WTC11 (cell line): ENCODE results near the gene GRK3. TPM values are rescaled to one million over a fixed set of nuclear protein-coding genes. Genes with fewer than 3 reads are reported as not detected.

Experiments used
- ATAC-seq: fragments of 200-7000 bp; cut with Tn5 transposase; 2 replicates; pipeline ENCODE4 v1.10.0; 2021; ENCODE audit warnings: mild to moderate bottlenecking, moderate library complexity
- CTCF ChIA-PET: fragments of 300-600 bp; sonication (Branson Sonifier 250); formaldehyde crosslinking; loops from one replicate; lab custom pipeline; 2021; ENCODE audit warnings: antibody characterized with exemption; lab: Charles Lee
- POLR2A ChIA-PET: fragments of 350-600 bp; sonication (Branson Sonifier 250); formaldehyde crosslinking; loops from one replicate; lab custom pipeline; 2021; ENCODE audit warnings: antibody characterized with exemption; lab: Charles Lee
- DNase-seq: peaks from one replicate; pipeline ENCODE4 v3.0.0; 2021; ENCODE audit warnings: low spot score
- H3K27ac Mint-ChIP-seq: 2 replicates; pipeline ENCODE4 v1.8.0; 2021; ENCODE audit warnings: mixed read lengths
- H3K27me3 Mint-ChIP-seq: 2 replicates; pipeline ENCODE4 v1.8.0; 2021; ENCODE audit warnings: low read depth, mild to moderate bottlenecking, moderate library complexity, mixed read lengths
- H3K36me3 Mint-ChIP-seq: 2 replicates; pipeline ENCODE4 v1.8.0; 2021; ENCODE audit warnings: mixed read lengths
- H3K4me1 Mint-ChIP-seq: 2 replicates; pipeline ENCODE4 v1.8.0; 2022; ENCODE audit warnings: mixed read lengths
- H3K4me3 Mint-ChIP-seq: 2 replicates; pipeline ENCODE4 v1.8.0; 2021; ENCODE audit warnings: mild to moderate bottlenecking, moderate library complexity, mixed read lengths
- H3K9me3 Mint-ChIP-seq: 2 replicates; pipeline ENCODE4 v1.8.0; 2021; ENCODE audit warnings: mixed read lengths
- CBFB ChIP-seq: sonication (generic); formaldehyde crosslinking; IDR thresholded peaks from 2 replicates; pipeline ENCODE4 v1.8.1; 2022; ENCODE audit warnings: mild to moderate bottlenecking, low read depth, missing genetic modification reagents
- FOXJ3 ChIP-seq: sonication (generic); formaldehyde crosslinking; IDR thresholded peaks from 2 replicates; pipeline ENCODE4 v1.9.0; 2021; ENCODE audit warnings: missing genetic modification reagents, mild to moderate bottlenecking, borderline replicate concordance
- GABPB1 ChIP-seq: sonication (generic); formaldehyde crosslinking; IDR thresholded peaks from 2 replicates; pipeline ENCODE4 v1.8.1; 2023; ENCODE audit warnings: mild to moderate bottlenecking, missing genetic modification reagents
- GRHL2 ChIP-seq: fragments of 250-450 bp; sonication (Bioruptor Pico); IDR thresholded peaks from 2 replicates; pipeline ENCODE4 v1.8.0; 2022; ENCODE audit warnings: mild to moderate bottlenecking, moderate library complexity; ENCODE audit not compliant: insufficient replicate concordance, severe bottlenecking
- JUN ChIP-seq: sonication (generic); formaldehyde crosslinking; IDR thresholded peaks from 2 replicates; pipeline ENCODE4 v1.8.0; 2023; ENCODE audit warnings: mild to moderate bottlenecking, missing genetic modification reagents
- MYBL2 ChIP-seq: sonication (generic); formaldehyde crosslinking; IDR thresholded peaks from 2 replicates; pipeline ENCODE4 v1.8.1; 2023; ENCODE audit warnings: mild to moderate bottlenecking, moderate library complexity, missing genetic modification reagents
- NFATC4 ChIP-seq: fragments of 250-450 bp; sonication (Bioruptor Pico); IDR thresholded peaks from 2 replicates; pipeline ENCODE4 v1.9.0; 2021; ENCODE audit warnings: mild to moderate bottlenecking
- OVOL2 ChIP-seq: fragments of 250-450 bp; sonication (Bioruptor Pico); IDR thresholded peaks from 2 replicates; pipeline ENCODE4 v1.9.0; 2021; ENCODE audit warnings: mild to moderate bottlenecking, borderline replicate concordance
- RELA ChIP-seq: sonication (generic); formaldehyde crosslinking; IDR thresholded peaks from 2 replicates; pipeline ENCODE4 v1.8.1; 2022; ENCODE audit warnings: missing genetic modification reagents, mild to moderate bottlenecking, borderline replicate concordance
- SMAD3 ChIP-seq: sonication (generic); formaldehyde crosslinking; IDR thresholded peaks from 2 replicates; pipeline ENCODE4 v1.8.0; 2022; ENCODE audit warnings: missing genetic modification reagents, mild to moderate bottlenecking, borderline replicate concordance
- SOX15 ChIP-seq: fragments of 250-450 bp; sonication (Bioruptor Pico); IDR thresholded peaks from 2 replicates; pipeline ENCODE4 v1.9.0; 2021; ENCODE audit warnings: mild to moderate bottlenecking
- TEAD4 ChIP-seq: sonication (generic); formaldehyde crosslinking; IDR thresholded peaks from 2 replicates; pipeline ENCODE4 v1.8.0; 2022; ENCODE audit warnings: mild to moderate bottlenecking, missing genetic modification reagents
- TP53 ChIP-seq: sonication (generic); formaldehyde crosslinking; IDR thresholded peaks from 2 replicates; pipeline ENCODE4 v1.8.1; 2023; ENCODE audit warnings: mild to moderate bottlenecking, missing genetic modification reagents
- ZNF219 ChIP-seq: sonication (generic); formaldehyde crosslinking; IDR thresholded peaks from 2 replicates; pipeline ENCODE4 v1.8.0; 2023; ENCODE audit warnings: missing genetic modification reagents, mild to moderate bottlenecking, borderline replicate concordance
- ZNF232 ChIP-seq: sonication (generic); formaldehyde crosslinking; IDR thresholded peaks from 2 replicates; pipeline ENCODE4 v1.8.0; 2022; ENCODE audit warnings: mild to moderate bottlenecking, missing genetic modification reagents
- ZNF317 ChIP-seq: sonication (generic); formaldehyde crosslinking; IDR thresholded peaks from 2 replicates; pipeline ENCODE4 v1.8.1; 2023; ENCODE audit warnings: low read depth, mild to moderate bottlenecking, moderate library complexity, missing genetic modification reagents, borderline replicate concordance
- ZNF671 ChIP-seq: fragments of 250-450 bp; sonication (Bioruptor Pico); IDR thresholded peaks from 2 replicates; pipeline ENCODE4 v1.8.0; 2021; ENCODE audit warnings: mild to moderate bottlenecking
- total RNA-seq: library from RNA; stranded (reverse); gene quantifications from 3 replicates; pipeline ENCODE4 v1.2.3, GENCODE V29; 2021
- TF ChIP-seq, protein P1 (sequence below): sonication (generic); formaldehyde crosslinking; conservative IDR thresholded peaks from 2 replicates; pipeline ENCODE4 v1.8.1; 2023; ENCODE audit warnings: mild to moderate bottlenecking, low read depth, missing genetic modification reagents, moderate library complexity
- TF ChIP-seq, protein P2 (sequence below): sonication (generic); formaldehyde crosslinking; IDR thresholded peaks from 2 replicates; pipeline ENCODE4 v1.8.0; 2023; ENCODE audit warnings: missing genetic modification reagents
- TF ChIP-seq, protein P3 (sequence below): fragments of 250-450 bp; sonication (Bioruptor Pico); IDR thresholded peaks from 2 replicates; pipeline ENCODE4 v1.9.0; 2021; ENCODE audit warnings: mild to moderate bottlenecking
- TF ChIP-seq, protein P4 (sequence below): sonication (generic); formaldehyde crosslinking; IDR thresholded peaks from 2 replicates; pipeline ENCODE4 v1.8.1; 2023; ENCODE audit warnings: mild to moderate bottlenecking, missing genetic modification reagents, moderate library complexity
- TF ChIP-seq, protein P5 (sequence below): fragments of 250-450 bp; sonication (Bioruptor Pico); IDR thresholded peaks from 2 replicates; pipeline ENCODE4 v1.9.0; 2021; ENCODE audit warnings: moderate library complexity, mild to moderate bottlenecking, inconsistent platforms, borderline replicate concordance
- TF ChIP-seq, protein P6 (sequence below): sonication (generic); formaldehyde crosslinking; IDR thresholded peaks from 2 replicates; pipeline ENCODE4 v1.8.0; 2022; ENCODE audit warnings: missing genetic modification reagents

Gene GRK3
- total RNA-seq, 1 experiment from 2014 or later, result 27.1 TPM

DNA sequence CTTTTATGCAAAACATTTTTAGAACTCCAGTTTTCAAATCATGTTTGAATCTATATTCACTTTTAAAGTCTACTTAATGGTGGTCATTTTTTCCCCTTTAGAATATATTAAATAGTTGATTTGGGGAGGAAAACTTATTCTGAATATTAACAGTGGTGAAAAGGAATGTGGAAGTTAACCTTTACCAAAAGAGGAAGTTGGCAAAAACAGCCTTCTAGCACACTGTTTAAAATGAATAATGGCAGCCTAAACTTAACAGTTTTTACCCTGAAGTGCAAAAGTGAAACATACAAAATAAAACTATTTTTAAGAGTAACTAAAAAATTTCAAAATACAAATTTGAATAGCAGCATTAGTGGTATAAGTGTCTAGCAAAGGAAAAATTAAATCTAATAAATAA is 86.4 kb downstream of the GRK3 start:
- DNase-seq (no peak), ATAC-seq (no peak)
- POLR2A ChIA-PET, result no interaction called here
- CTCF ChIA-PET, result no interaction called here
- no peak for TF ChIP-seq MYBL2 (CRISPR knock-in tag)
- TF ChIP-seq CBFB (CRISPR knock-in tag), result no peak
- TF ChIP-seq NFATC4 (CRISPR knock-in tag), result no peak
- TF ChIP-seq, protein P1, sequence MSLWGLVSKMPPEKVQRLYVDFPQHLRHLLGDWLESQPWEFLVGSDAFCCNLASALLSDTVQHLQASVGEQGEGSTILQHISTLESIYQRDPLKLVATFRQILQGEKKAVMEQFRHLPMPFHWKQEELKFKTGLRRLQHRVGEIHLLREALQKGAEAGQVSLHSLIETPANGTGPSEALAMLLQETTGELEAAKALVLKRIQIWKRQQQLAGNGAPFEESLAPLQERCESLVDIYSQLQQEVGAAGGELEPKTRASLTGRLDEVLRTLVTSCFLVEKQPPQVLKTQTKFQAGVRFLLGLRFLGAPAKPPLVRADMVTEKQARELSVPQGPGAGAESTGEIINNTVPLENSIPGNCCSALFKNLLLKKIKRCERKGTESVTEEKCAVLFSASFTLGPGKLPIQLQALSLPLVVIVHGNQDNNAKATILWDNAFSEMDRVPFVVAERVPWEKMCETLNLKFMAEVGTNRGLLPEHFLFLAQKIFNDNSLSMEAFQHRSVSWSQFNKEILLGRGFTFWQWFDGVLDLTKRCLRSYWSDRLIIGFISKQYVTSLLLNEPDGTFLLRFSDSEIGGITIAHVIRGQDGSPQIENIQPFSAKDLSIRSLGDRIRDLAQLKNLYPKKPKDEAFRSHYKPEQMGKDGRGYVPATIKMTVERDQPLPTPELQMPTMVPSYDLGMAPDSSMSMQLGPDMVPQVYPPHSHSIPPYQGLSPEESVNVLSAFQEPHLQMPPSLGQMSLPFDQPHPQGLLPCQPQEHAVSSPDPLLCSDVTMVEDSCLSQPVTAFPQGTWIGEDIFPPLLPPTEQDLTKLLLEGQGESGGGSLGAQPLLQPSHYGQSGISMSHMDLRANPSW (CRISPR knock-in tag), result no peak
- no peak for TF ChIP-seq ZNF219 (CRISPR knock-in tag)
- no peak for TF ChIP-seq SMAD3 (CRISPR knock-in tag)
- TF ChIP-seq TP53 (CRISPR knock-in tag), result no peak
- no peak for TF ChIP-seq ZNF232 (CRISPR knock-in tag)
- TF ChIP-seq RELA (CRISPR knock-in tag), result no peak
- TF ChIP-seq, protein P2, sequence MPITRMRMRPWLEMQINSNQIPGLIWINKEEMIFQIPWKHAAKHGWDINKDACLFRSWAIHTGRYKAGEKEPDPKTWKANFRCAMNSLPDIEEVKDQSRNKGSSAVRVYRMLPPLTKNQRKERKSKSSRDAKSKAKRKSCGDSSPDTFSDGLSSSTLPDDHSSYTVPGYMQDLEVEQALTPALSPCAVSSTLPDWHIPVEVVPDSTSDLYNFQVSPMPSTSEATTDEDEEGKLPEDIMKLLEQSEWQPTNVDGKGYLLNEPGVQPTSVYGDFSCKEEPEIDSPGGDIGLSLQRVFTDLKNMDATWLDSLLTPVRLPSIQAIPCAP, result no peak
- no peak for TF ChIP-seq GRHL2 (CRISPR knock-in tag)
- TF ChIP-seq ZNF671 (CRISPR knock-in tag), result no peak
- no peak for TF ChIP-seq FOXJ3
- no peak for TF ChIP-seq OVOL2 (CRISPR knock-in tag)
- TF ChIP-seq GABPB1 (CRISPR knock-in tag), result no peak
- no peak for TF ChIP-seq TEAD4 (CRISPR knock-in tag)
- no peak for TF ChIP-seq JUN (CRISPR knock-in tag)
- no peaks in the 10 kb centered on the region for H3K4me1 Mint-ChIP-seq
- H3K27me3 Mint-ChIP-seq, result no peaks in the 10 kb centered on the region
- no peaks in the 10 kb centered on the region for H3K9me3 Mint-ChIP-seq
- H3K36me3 Mint-ChIP-seq, result no peaks in the 10 kb centered on the region
- H3K27ac Mint-ChIP-seq, result no peak overlapping the region
- H3K4me3 Mint-ChIP-seq, result no peak overlapping the region

DNA sequence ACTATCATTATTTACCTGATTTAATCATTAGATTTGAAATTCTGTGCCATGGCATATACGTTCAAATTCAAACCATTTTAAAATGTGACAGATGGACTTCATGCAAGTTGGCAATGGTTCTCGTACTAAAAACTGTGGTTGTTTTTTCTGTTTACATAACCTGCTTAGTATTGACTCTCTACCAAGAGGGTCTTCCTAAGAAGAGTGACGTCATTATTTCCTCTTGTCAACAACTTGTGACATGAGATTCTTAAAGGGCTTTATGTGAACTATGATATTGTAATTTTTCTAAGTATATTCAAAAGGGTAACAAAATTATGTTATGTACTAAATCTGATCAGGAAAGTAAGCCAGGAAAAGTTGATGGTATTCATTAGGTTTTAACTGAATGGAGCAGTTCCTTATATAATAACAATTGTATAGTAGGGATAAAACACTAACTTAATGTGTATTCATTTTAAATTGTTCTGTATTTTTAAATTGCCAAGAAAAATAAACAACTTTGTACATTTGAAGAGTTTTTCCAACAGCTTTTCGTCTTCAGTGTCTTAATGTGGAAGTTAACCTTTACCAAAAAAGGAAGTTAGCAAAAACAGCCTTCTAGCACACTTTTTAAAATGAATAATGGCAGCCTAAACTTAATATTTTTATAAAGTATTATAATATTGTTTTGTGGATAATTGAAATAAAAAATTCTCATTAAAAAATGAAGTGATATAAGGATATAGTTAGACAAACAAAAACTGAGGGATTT is 87.0 kb downstream of the GRK3 start:
- no peak for TF ChIP-seq SOX15 (CRISPR knock-in tag)
- TF ChIP-seq, protein P3, sequence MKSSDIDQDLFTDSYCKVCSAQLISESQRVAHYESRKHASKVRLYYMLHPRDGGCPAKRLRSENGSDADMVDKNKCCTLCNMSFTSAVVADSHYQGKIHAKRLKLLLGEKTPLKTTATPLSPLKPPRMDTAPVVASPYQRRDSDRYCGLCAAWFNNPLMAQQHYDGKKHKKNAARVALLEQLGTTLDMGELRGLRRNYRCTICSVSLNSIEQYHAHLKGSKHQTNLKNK, result no peak
- no peak for TF ChIP-seq GRHL2 (CRISPR knock-in tag)
- TF ChIP-seq ZNF317 (CRISPR knock-in tag), result no peak
- Mint-ChIP-seq H3K9me3 (no peaks in the 10 kb centered on the region), H3K27ac (no peak overlapping the region), H3K4me1 (no peaks in the 10 kb centered on the region), H3K4me3 (no peak overlapping the region), H3K27me3 (no peaks in the 10 kb centered on the region), H3K36me3 (no peaks in the 10 kb centered on the region)
- POLR2A ChIA-PET, result no interaction called here
- CTCF ChIA-PET, result no interaction called here
- DNase-seq (no peak), ATAC-seq (no peak)

DNA sequence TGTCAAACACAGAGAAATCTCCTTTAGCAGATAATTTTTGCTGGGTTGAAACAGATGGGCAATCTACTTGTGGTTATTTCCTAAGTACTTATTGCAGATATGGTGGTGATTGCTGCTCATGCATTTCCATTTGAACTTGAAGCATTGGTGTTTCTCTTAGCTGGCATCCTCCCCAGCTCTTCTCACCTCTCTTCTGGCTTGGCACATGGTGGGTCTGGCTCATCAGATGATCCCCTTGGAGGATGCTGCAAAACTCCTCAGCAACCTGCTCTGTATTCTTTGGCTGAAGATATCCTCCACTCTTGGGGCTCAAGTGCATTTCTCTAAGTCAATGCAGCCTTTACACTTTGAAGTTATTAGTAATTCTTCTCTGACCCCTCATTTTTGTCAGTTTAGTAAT is 90.2 kb downstream of the GRK3 start:
- no peaks in the 10 kb centered on the region for H3K27me3 Mint-ChIP-seq
- ATAC-seq, result no peak
- DNase-seq, result no peak
- ChIA-PET POLR2A (no interaction called here), CTCF (interaction anchor here (1.5 kb wide), 1 partner anchor 111 kb away, joined by 3 read pairs; no protein-coding TSS in a partner anchor)
- no peaks in the 10 kb centered on the region for H3K4me1 Mint-ChIP-seq
- no peak overlapping the region for H3K27ac Mint-ChIP-seq
- H3K9me3 Mint-ChIP-seq, result no peaks in the 10 kb centered on the region
- H3K4me3 Mint-ChIP-seq, result no peak overlapping the region
- no peaks in the 10 kb centered on the region for H3K36me3 Mint-ChIP-seq
- TF ChIP-seq, protein P4, sequence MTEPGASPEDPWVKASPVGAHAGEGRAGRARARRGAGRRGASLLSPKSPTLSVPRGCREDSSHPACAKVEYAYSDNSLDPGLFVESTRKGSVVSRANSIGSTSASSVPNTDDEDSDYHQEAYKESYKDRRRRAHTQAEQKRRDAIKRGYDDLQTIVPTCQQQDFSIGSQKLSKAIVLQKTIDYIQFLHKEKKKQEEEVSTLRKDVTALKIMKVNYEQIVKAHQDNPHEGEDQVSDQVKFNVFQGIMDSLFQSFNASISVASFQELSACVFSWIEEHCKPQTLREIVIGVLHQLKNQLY, result no peak
- TF ChIP-seq, protein P5, sequence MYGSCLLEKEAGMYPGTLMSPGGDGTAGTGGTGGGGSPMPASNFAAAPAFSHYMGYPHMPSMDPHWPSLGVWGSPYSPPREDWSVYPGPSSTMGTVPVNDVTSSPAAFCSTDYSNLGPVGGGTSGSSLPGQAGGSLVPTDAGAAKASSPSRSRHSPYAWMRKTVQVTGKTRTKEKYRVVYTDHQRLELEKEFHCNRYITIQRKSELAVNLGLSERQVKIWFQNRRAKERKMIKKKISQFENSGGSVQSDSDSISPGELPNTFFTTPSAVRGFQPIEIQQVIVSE (CRISPR knock-in tag), result no peak
- TF ChIP-seq, protein P6, sequence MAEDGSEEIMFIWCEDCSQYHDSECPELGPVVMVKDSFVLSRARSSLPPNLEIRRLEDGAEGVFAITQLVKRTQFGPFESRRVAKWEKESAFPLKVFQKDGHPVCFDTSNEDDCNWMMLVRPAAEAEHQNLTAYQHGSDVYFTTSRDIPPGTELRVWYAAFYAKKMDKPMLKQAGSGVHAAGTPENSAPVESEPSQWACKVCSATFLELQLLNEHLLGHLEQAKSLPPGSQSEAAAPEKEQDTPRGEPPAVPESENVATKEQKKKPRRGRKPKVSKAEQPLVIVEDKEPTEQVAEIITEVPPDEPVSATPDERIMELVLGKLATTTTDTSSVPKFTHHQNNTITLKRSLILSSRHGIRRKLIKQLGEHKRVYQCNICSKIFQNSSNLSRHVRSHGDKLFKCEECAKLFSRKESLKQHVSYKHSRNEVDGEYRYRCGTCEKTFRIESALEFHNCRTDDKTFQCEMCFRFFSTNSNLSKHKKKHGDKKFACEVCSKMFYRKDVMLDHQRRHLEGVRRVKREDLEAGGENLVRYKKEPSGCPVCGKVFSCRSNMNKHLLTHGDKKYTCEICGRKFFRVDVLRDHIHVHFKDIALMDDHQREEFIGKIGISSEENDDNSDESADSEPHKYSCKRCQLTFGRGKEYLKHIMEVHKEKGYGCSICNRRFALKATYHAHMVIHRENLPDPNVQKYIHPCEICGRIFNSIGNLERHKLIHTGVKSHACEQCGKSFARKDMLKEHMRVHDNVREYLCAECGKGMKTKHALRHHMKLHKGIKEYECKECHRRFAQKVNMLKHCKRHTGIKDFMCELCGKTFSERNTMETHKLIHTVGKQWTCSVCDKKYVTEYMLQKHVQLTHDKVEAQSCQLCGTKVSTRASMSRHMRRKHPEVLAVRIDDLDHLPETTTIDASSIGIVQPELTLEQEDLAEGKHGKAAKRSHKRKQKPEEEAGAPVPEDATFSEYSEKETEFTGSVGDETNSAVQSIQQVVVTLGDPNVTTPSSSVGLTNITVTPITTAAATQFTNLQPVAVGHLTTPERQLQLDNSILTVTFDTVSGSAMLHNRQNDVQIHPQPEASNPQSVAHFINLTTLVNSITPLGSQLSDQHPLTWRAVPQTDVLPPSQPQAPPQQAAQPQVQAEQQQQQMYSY (CRISPR knock-in tag), result no peak
- TF ChIP-seq ZNF232 (CRISPR knock-in tag), result no peak
